Measurements from ENCODE around the gene S100A11. TPM values are rescaled to one million over a fixed set of nuclear protein-coding genes. Genes with fewer than 3 reads are reported as not detected.

Gene S100A11
- total RNA-seq, 1 donor from 2014 or later, result 66.9 TPM

- no peak for DNase-seq
- H3K27me3 ChIP-seq (ENCODE audit: low read depth), result no peaks in the 10 kb centered on the region
- peaks cover 49% of the 10 kb centered on the region for H3K36me3 ChIP-seq
- no peak overlapping the region for H3K27ac ChIP-seq (replicated peaks)
- intact Hi-C loops (cut with micrococcal nuclease), result no loop called here
- H3K9me3 ChIP-seq (replicated peaks), result no peaks in the 10 kb centered on the region
- no peak for TF ChIP-seq CTCF (IDR thresholded peaks at IDR 0.05; ENCODE audit: borderline replicate concordance)
- peaks cover 94% of the 10 kb centered on the region for H3K4me1 ChIP-seq
- no peak overlapping the region for H3K4me3 ChIP-seq
Measured at GRCh38 chr1:151986501-151987190, 50.2 kb downstream of the S100A11 start.

- Histone ChIP-seq H3K27me3 (ENCODE audit: low read depth) (no peaks in the 10 kb centered on the region), H3K27ac (replicated peaks) (no peak overlapping the region), H3K4me1 (peaks cover 93% of the 10 kb centered on the region), H3K36me3 (peaks cover 57% of the 10 kb centered on the region), H3K9me3 (replicated peaks) (no peaks in the 10 kb centered on the region), H3K4me3 (no peak overlapping the region)
- intact Hi-C loops (cut with micrococcal nuclease), result no loop called here
- DNase-seq, result no peak
- no peak for TF ChIP-seq CTCF (IDR thresholded peaks at IDR 0.05; ENCODE audit: borderline replicate concordance)
Measured at GRCh38 chr1:151985768-151986167, 51.0 kb downstream of the S100A11 start.

- intact Hi-C loops (cut with micrococcal nuclease), result no loop called here
- Histone ChIP-seq H3K27ac (replicated peaks) (no peak overlapping the region), H3K4me3 (no peak overlapping the region), H3K27me3 (ENCODE audit: low read depth) (no peaks in the 10 kb centered on the region), H3K4me1 (peaks cover 93% of the 10 kb centered on the region), H3K36me3 (peaks cover 59% of the 10 kb centered on the region), H3K9me3 (replicated peaks) (no peaks in the 10 kb centered on the region)
- DNase-seq, result no peak
- no peak for TF ChIP-seq CTCF (IDR thresholded peaks at IDR 0.05; ENCODE audit: borderline replicate concordance)
Measured at GRCh38 chr1:151985270-151985669, 51.5 kb downstream of the S100A11 start.

GRCh38 chr1:151984313-151984956, 52.4 kb downstream of the S100A11 start:
- H3K4me1 ChIP-seq, result peaks cover 93% of the 10 kb centered on the region
- no peaks in the 10 kb centered on the region for H3K9me3 ChIP-seq (replicated peaks)
- no peak for TF ChIP-seq CTCF (IDR thresholded peaks at IDR 0.05; ENCODE audit: borderline replicate concordance)
- H3K4me3 ChIP-seq, result no peak overlapping the region
- H3K27me3 ChIP-seq (ENCODE audit: low read depth), result no peaks in the 10 kb centered on the region
- no peak overlapping the region for H3K27ac ChIP-seq (replicated peaks)
- intact Hi-C loops (cut with micrococcal nuclease), result no loop called here
- DNase-seq, result no peak
- H3K36me3 ChIP-seq, result peaks cover 59% of the 10 kb centered on the region

Other genes starting within 250 kb of the S100A11 start
- 3.8 TPM for gene TDRKH, start 246.5 kb downstream of the S100A11 start, total RNA-seq
- gene LINGO4, start 231.6 kb downstream of the S100A11 start, total RNA-seq, result 0.77 TPM
- gene RORC, start 205.2 kb downstream of the S100A11 start, total RNA-seq, result 10.3 TPM
- gene C2CD4D, start 197.2 kb downstream of the S100A11 start, total RNA-seq, result not detected
- gene THEM5, start 183.3 kb downstream of the S100A11 start, total RNA-seq, result not detected
- gene THEM4, start 127.5 kb downstream of the S100A11 start, total RNA-seq, result 15.8 TPM
- gene S100A10, start 43.1 kb downstream of the S100A11 start, total RNA-seq, result 186 TPM
- not detected for gene TCHHL1, start 52.1 kb upstream of the S100A11 start, total RNA-seq
- not detected for gene TCHH, start 78.4 kb upstream of the S100A11 start, total RNA-seq
- gene RPTN, start 122.2 kb upstream of the S100A11 start, total RNA-seq, result not detected
- gene HRNR, start 187.2 kb upstream of the S100A11 start, total RNA-seq, result not detected